Smooth muscle cell of the brain vasculature (primary cell): ENCODE results near the gene BRAT1.

Experiments
- DNase-seq: peaks from one replicate; pipeline ENCODE4 v3.0.0-alpha.2; 2012; ENCODE audit warnings: low read depth, low spot score

The BRAT1 gene

GRCh38 chr7:2585446-2585845 is 30.1 kb upstream of the BRAT1 start:
- no peak for DNase-seq

GRCh38 chr7:2583798-2584580 is 28.7 kb upstream of the BRAT1 start:
- DNase-seq, result no peak

- no peak for DNase-seq
These were observed 26.8 kb upstream of the BRAT1 start for GRCh38 chr7:2582006-2582735.

DNA sequence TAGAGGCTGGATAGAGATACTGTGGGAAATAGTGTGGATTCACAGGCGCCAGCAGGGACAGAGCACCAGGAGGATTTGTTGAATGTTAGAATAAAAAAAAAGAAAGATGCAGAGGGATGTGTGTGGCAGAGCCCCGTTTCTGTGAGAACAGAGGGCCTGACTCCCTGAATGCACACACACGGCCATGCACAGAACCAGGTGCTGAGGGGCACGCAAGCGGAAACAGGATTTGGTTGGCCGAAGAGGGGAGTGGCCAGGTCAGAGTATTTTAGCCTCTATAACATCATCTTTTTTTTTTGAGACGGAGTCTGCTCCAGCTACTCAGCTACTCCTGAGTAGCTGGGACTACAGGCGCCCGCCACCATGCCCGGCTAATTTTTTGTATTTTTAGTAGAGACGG is 25.3 kb upstream of the BRAT1 start:
- DNase-seq, result no peak

- DNase-seq, result no peak
These were observed 22.8 kb upstream of the BRAT1 start for GRCh38 chr7:2577914-2578680.

DNA sequence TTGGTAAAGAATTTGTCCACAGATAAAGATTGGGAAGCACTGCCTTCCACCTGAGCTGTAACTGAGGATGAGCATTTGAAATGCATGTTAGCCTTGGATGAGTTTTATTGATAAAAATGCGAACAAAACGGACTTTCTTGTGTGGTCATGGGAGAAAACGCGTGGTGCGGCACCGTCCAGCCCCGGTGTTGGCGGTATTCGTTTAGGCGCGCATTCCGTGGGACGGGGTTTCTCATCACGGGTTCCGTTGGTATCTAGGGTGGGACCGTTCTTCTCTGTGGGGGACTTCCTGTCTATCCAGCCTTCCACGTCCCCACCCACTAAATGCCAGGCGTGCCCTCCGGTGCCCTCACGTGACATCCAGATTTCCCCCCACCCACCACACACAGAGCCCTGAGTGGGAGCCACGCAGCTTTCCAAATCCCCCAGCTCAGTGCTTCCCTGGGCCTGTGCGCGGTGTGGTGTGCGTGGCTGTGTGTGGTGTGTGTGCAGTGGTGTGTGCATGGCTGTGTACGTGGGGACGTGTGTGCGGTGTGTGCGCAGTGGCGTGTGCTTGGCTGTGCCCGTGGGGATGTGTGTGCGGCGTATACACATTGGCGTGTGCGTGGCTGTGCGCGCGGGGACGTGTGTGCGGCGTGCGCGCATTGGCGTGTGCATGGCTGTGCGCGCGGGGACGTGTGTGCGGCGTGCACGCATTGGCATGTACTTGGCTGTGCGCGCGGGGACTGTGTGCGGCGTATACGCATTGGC is 21.6 kb upstream of the BRAT1 start:
- DNase-seq, result no peak

DNA sequence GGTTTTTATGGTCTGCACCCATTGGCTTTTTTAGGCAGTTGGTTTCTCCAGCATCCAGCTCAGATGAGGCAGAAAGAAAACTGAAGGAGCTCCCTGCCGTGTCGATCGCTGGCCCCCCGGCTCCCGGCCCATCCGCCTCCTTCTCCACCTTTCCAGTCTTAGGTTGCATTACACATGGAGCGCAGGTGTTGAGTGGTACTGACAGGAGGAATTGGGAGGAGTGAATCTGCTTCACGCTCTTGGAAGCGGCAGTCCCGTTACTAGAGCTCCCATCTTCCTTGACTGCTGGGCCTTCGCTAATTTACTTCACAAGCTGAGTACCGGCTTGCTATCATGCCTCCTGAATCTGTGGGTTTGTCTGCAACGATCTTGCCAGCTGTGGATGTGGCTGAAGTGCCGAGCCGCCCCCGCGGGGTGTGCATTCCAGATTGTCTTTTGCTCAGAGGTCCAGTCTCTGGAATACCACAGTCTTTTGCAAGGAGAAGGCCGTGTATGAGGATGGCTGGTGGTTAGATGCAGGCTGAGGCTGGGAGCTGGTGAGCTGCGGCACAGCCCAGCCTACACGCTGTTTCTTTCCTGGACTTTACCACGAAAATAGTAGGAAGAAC is 20.5 kb upstream of the BRAT1 start:
- DNase-seq, result no peak

- DNase-seq, result no peak
These were observed 19.9 kb upstream of the BRAT1 start for GRCh38 chr7:2575046-2575732.

DNA sequence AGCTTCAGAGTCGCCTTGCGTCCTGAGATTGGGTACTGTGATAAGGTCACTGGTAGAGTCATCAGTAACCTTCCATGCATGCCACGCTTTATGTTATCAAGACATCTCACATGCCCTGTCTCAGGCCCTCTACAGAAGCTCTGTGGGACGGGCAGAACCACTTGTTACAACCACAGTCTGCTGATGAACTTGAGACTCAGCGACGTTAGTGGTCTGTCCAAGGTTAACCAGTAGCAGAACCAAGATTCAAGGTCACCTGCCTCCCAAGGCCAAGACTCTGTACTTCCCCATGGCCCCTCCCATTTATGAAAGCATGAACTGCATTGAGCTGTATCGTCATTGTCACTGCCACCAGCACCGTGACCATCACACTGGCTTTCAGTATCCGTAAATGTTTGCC is 18.4 kb upstream of the BRAT1 start:
- DNase-seq, result no peak

GRCh38 chr7:2572101-2572842 is 16.9 kb upstream of the BRAT1 start:
- no peak for DNase-seq

DNA sequence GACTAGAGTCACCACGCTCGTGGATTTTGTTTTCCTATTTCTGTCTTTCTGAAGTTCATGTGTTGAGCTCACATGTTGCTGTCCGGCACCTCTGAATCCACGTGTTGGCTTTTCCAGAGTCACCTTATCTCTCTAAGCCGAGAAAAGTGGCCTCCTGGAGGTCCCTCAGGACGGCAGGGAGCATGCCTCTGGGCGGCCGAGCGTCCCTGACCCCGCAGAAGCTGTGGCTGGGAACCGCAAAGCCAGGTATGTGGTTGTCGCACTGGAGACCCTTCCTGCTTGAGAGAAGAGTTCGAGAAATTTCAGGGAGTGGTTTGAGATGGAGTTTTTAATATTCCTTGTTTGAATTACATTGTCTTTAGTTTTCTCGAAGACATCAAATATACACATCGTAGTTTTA is 16.1 kb upstream of the BRAT1 start:
- no peak for DNase-seq

- DNase-seq, result no peak
These were observed 14.7 kb upstream of the BRAT1 start for GRCh38 chr7:2570021-2570420.

- no peak for DNase-seq
These were observed 14.1 kb upstream of the BRAT1 start for GRCh38 chr7:2569421-2569820.

- DNase-seq, result no peak
These were observed 13.3 kb upstream of the BRAT1 start for GRCh38 chr7:2568521-2569223.

DNA sequence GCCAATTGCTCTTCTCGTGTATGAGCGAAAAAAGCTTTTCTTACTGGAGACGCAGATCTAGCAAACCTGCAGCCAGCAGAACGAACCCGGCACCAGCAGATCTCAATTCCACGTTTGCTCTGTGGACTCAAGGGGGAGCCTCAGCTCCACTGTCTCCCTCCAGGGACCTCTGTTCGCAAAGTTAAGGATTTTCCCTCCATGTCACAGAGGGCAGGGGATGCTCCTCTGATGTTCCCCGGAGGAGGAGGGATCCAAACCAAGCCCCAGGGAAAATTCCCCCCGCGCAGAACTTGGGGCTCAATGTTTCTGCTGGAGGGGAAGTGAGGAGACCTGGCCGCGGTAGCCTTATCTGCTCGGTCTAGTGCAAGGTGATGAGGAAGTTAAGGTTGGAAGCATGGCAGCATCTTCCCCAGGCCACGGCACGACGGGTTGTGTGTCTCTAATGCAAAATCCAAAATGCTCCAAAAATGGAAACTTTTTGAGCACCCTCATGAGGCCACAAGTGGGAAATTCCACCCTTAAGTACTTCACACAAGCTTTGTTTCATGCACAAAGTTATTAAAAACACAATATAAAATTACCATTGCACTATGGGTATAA is 12.5 kb upstream of the BRAT1 start:
- peak; percentile 24 for DNase-seq

DNA sequence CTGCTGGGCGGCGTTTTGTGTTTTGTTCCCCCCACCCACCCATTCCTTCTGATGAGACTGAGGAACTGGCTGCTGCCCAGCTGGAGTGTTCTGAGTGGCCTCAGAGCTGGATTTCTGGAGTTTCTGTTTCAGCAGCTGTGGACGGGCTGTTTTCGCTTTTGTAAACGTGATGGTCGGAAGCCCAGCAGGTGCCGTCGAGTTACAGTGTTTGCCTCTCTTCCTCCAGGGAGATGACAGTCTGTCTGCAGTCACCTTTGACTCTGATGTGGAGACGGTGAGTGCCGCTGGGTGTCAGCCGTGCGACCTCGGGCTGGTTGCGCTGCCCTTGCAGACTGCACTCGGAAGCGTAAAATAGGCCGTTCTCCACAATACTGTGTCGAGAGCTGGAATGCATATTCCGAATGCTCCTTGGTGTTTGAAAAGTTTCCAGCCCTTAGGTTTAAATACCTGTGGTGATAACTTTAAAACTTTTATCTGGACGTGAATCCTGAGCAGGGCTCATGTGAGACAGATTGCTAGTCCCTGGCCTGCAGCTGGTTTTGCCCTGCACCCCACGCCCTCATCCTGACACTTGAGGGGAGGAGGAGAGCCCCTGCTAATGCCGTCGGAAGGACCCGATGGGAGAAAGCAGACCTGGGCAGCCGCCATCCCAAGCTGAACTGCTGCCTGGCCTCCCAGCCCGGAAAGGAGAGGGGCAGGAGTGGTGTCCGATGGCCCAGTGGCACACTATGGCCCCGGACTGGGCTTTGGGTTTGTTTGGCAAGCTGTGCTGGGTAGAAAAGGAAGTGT is 11.8 kb upstream of the BRAT1 start:
- peak; percentile 67 for DNase-seq

DNA sequence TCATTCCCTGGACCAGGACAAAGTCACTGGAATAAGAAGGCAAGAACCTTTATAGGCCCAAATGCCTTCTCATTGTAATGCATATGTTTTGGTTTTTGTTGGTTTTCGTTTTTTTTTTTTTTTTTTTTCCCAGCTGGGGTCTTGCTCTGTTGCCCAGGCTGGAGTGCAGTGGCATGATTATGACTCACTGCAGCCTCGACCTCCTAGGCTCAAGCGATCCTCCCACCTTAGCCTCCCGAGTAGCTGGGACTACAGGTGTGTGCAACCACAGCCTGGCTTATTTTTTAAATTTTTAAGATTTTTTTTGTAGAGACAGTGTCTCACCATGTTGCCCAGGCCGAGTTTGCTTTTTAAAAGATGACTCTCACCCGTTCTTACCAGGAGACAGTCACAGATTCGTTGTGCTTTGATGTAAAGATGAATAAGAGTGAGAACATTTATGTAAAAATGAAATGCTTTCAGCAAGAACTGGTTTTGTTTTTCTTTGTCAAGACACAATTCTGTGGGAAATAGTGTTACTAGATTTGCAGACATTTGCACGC is 11.1 kb upstream of the BRAT1 start:
- no peak for DNase-seq

- DNase-seq, result no peak
These were observed 9.7 kb upstream of the BRAT1 start for GRCh38 chr7:2564970-2565540.
